ENCODE data around the gene IL4.

DNA sequence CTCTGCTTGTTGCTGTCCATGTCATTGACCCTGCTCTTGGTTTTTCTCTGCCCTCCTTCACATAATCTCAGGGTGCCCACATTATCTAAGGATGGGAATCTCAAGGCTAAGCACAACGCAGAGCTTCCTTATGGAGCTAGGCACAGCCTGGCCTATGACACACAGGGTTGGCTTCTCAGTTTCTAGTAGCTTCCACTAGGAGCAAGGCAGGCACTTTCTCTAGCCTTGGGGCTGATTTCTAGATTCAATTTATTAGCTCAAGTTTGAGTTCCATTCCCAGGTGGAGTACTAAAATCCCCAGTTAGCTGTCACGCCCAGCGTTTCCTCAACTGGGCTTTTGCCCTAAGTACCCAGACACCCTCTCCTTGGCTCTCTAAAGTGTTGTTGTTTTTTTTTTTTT is 12.4 kb downstream of the IL4 start:
- no peak for TF ChIP-seq CTCF (IDR thresholded peaks at IDR 0.05)
- TF ChIP-seq POLR2A (IDR thresholded peaks at IDR 0.05): no peak
